Measurements from ENCODE around the gene FDXACB1. TPM values are rescaled to one million over a fixed set of nuclear protein-coding genes. Genes with fewer than 3 reads are reported as not detected.

FDXACB1 gene
- 2.7 and 3.7 TPM in 2 replicates for total RNA-seq

GRCh38 chr11:111878849-111879636 is at the start of gene FDXACB1, which contains the start of gene CFAP68:
FDXACB1 (minus strand) TSS chr11:111879165; CDS start chr11:111879132, 33 bp downstream.
CFAP68 (plus strand) TSS chr11:111879541; CDS start chr11:111879561, 20 bp downstream.
- no peaks in the 10 kb centered on the region for H3K27me3 ChIP-seq (ENCODE audit: control insufficient read depth, insufficient read depth, low read length)
- TF ChIP-seq CTCF (IDR thresholded peaks at IDR 0.05; ENCODE audit: insufficient read depth, low read length, poor library complexity, severe bottlenecking) = peak; percentile 99
- DNase-seq (ENCODE audit: low read depth) = peak; percentile 91
- no peaks in the 10 kb centered on the region for H3K36me3 ChIP-seq (ENCODE audit: control insufficient read depth, insufficient read depth, low read length)
- H3K4me3 ChIP-seq (ENCODE audit: low read depth, low read length) = peak within 1 kb of the TSS; percentile 75

GRCh38 chr11:111926505-111927391 is 47.8 kb upstream of the FDXACB1 start:
- Histone ChIP-seq H3K27me3 (ENCODE audit: control insufficient read depth, insufficient read depth, low read length) (no peaks in the 10 kb centered on the region), H3K36me3 (ENCODE audit: control insufficient read depth, insufficient read depth, low read length) (no peaks in the 10 kb centered on the region), H3K4me3 (ENCODE audit: low read depth, low read length) (peak overlapping the region; percentile 34)
- peak; percentile 85 for DNase-seq (ENCODE audit: low read depth)
- no peak for TF ChIP-seq CTCF (IDR thresholded peaks at IDR 0.05; ENCODE audit: insufficient read depth, low read length, poor library complexity, severe bottlenecking)

GRCh38 chr11:111925953-111926352 is 47.0 kb upstream of the FDXACB1 start:
- DNase-seq (ENCODE audit: low read depth) = no peak
- TF ChIP-seq CTCF (IDR thresholded peaks at IDR 0.05; ENCODE audit: insufficient read depth, low read length, poor library complexity, severe bottlenecking) = no peak

GRCh38 chr11:111923951-111924350 is 45.0 kb upstream of the FDXACB1 start:
- no peaks in the 10 kb centered on the region for H3K36me3 ChIP-seq (ENCODE audit: control insufficient read depth, insufficient read depth, low read length)
- H3K4me3 ChIP-seq (ENCODE audit: low read depth, low read length) = no peak overlapping the region
- DNase-seq (ENCODE audit: low read depth) = no peak
- TF ChIP-seq CTCF (IDR thresholded peaks at IDR 0.05; ENCODE audit: insufficient read depth, low read length, poor library complexity, severe bottlenecking) = no peak
- H3K27me3 ChIP-seq (ENCODE audit: control insufficient read depth, insufficient read depth, low read length) = no peaks in the 10 kb centered on the region

More at GRCh38 chr11:111925953-111926352, 47.0 kb upstream of the FDXACB1 start:
- Histone ChIP-seq H3K36me3 (ENCODE audit: control insufficient read depth, insufficient read depth, low read length) (no peaks in the 10 kb centered on the region), H3K27me3 (ENCODE audit: control insufficient read depth, insufficient read depth, low read length) (no peaks in the 10 kb centered on the region), H3K4me3 (ENCODE audit: low read depth, low read length) (no peak overlapping the region)

- Histone ChIP-seq H3K27me3 (ENCODE audit: control insufficient read depth, insufficient read depth, low read length) (no peaks in the 10 kb centered on the region), H3K4me3 (ENCODE audit: low read depth, low read length) (no peak overlapping the region), H3K36me3 (ENCODE audit: control insufficient read depth, insufficient read depth, low read length) (no peaks in the 10 kb centered on the region)
- TF ChIP-seq CTCF (IDR thresholded peaks at IDR 0.05; ENCODE audit: insufficient read depth, low read length, poor library complexity, severe bottlenecking) = no peak
- DNase-seq (ENCODE audit: low read depth) = no peak
Observed at GRCh38 chr11:111923351-111923788, 44.4 kb upstream of the FDXACB1 start.
